ENCODE results near the gene TRIB2.

The TRIB2 gene

DNA sequence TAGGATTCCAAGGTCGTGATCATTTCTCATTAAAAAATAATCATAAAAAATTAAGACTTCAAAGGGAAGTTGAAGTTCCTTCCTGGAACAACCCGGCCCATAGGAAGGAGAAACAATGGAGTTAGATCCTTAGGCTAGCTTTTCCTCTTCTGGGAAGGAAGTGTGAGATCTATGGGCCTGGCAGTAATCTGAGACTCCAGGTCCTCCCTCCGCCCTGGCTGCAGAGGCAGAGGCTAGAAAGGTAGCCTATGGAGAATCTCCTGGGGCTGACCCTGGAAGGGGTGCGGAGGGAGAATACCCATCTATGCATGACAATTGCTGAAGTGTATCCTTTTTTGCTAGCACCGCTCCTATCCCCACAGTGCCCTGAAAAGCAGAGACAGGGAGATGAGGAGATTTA, 37.9 kb downstream of the TRIB2 start:
- no peak for DNase-seq

- no peak for DNase-seq
Observed at GRCh38 chr2:12755384-12755783, 38.6 kb downstream of the TRIB2 start.

GRCh38 chr2:12759248-12759647, 42.5 kb downstream of the TRIB2 start:
- DNase-seq: no peak

DNA sequence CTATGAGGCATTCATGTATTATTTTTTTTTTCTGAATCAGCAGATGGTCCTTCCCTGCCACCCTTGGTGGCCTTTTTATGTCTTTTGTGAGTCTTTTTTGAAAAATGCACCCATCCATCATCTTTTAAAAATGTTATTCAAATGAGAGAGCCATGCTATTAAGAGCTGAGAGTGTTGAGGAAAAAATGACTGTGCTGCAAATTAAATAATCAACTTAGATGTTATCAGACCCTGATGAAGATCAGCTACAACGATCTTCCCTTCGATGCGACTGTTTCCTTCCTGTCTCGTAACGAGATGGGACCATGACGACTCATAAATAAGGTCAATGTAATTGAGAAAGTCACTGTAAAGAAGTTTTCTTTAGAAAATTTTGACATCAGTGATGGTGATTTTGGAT, 44.4 kb downstream of the TRIB2 start:
- DNase-seq: no peak

- no peak for DNase-seq
Observed at GRCh38 chr2:12762337-12762736, 45.6 kb downstream of the TRIB2 start.

GRCh38 chr2:12762976-12763375, 46.2 kb downstream of the TRIB2 start:
- no peak for DNase-seq

- DNase-seq: no peak
Observed at GRCh38 chr2:12763486-12763885, 46.8 kb downstream of the TRIB2 start.

DNA sequence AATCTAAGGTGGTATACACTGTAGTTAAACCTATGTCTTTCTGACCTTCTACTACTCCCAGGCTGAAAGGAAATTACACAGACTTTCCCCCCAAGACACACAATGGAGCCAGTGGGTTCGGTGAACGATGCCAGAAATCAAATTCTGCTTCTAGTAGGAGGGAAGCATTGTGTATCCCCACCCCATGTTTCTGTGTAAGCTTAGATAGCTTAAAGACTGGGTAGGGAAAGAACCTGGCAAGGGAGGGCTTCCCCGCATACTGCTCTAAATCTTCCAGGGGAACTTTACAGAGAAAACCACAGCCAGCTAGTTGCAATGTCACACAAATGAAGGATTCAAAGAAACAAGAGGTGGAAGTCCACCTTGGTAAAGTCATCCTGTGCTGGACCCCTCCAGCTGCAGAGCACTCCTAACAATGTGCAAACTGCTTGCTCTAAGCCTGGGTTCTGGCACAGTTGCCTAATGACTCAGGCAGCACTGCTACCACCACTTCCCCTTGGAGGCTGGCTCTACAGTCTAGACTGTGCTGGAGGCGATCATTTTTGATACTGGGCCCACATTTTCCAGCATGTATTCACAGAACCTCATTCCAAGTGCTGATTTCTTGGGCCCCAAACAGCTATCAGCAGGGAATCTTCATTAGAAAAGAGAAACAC, 47.5 kb downstream of the TRIB2 start:
- no peak for DNase-seq

- no peak for DNase-seq
Observed at GRCh38 chr2:12764849-12765605, 48.3 kb downstream of the TRIB2 start.

DNA sequence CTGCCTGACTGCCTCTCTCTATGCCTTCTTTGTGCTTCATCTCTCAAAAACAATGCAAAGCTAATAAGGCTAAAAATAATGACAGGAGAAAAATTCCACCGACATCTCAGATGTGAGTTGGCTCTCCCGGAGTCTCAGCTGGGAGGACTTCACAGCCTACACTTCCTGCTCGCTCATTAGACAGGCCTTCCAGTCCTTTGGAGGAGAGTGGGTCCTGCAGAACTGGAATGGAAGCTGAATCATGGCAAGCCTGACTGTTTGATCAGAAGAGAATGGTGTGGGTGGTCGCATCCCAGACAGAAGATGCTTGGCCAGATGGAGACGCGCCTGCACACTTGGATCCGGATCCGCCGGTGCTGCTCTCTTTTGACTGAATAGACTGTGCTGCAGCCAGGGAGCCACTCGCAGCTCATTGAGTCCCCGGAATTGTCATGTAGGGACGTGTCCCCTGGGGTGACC, 49.7 kb downstream of the TRIB2 start:
- DNase-seq: no peak

- no peak for DNase-seq
Observed at GRCh38 chr2:12767541-12767940, 50.8 kb downstream of the TRIB2 start.

DNA sequence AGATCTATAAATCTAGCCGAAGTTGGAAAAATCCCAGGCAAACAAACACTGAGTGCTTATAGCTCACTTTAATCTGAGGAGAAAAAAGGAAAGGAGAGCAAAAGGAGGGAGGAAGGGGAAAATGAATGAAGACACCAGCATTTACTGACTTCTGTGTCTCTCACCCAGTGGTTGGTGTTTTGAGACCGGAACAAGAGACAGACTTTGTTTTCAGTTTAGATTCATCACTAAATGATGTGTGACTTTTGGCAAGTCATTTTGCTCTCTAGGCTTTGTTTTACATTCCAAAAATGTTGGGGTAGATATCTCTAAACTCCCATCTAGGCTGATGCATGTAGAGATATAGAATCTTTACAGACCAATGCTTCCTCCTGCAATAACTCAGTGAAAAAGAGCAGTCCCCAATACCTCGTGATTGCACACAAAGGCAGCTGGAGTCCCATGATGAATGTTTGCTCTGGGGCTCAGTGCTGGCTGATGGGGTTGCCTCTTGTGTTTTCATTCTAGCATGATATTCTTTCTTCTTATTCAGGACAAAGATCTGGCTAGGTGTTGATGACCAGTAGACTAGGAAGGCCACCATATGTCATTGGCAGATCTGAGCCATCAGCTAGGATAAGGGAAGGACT, 51.4 kb downstream of the TRIB2 start:
- DNase-seq: no peak

GRCh38 chr2:12769492-12770105, 52.9 kb downstream of the TRIB2 start:
- no peak for DNase-seq

- DNase-seq: no peak
Observed at GRCh38 chr2:12770300-12770968, 53.7 kb downstream of the TRIB2 start.

GRCh38 chr2:12771154-12771553, 54.4 kb downstream of the TRIB2 start:
- no peak for DNase-seq

DNA sequence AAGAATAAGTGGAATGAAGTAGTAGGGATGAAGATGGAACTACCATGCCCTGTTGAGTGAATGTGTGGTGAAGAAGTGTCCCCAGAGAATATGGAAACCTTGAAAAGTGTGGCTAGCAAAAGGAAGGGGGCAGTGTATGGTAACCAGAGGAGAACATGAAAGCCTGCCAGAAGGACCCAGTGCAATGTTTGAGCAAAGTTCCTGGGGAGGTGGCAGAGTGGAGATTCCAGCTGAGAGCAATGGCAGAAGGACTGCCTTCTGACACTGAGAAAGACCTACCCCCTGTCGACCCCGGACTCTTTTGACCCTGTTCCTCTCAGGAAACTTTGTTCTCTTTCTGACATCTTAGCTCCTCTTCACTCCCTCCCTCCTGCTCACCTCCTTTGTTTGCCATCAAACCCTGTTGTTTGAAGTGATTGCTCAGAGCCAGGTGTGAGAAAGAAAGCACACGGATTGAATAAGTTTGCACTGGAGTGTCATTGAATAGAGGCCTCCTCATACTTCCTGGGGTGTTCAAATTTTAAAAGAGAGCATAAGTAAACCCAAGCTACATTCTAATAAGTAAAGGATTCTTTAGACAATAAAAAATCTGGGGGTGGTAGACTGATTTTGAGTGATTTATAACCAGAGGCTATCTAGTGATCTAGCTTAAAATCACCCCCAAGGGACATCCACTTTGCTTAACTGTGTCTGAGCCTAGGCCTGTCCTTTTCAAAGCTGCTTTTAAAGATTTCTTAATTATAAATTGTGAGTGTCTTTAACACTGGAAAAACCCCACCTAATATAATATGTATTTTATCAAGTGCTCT, 57.1 kb downstream of the TRIB2 start:
- DNase-seq: no peak

- DNase-seq: no peak
Observed at GRCh38 chr2:12774395-12774727, 57.6 kb downstream of the TRIB2 start.

GRCh38 chr2:12776521-12776961, 59.8 kb downstream of the TRIB2 start:
- no peak for DNase-seq

DNA sequence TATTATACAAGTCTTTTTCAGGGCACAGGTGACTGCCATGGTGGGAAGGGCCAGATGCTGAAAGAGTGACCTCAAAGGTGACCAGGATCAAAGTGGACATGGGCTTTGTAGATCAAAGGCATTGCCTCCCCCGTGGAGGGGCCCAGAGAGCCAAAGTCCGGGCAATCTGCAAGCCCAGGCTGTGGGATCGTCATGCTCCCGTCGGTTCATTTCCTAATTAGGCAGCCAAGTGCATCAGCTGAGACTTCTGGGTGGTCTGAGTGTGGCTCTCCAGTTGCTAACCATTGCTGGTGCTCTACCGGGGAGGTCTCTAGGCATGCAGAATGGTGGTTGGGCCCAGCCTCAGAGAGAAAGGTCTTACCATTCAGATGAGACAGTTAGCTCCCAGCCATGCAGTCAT, 61.6 kb downstream of the TRIB2 start:
- DNase-seq: no peak

DNA sequence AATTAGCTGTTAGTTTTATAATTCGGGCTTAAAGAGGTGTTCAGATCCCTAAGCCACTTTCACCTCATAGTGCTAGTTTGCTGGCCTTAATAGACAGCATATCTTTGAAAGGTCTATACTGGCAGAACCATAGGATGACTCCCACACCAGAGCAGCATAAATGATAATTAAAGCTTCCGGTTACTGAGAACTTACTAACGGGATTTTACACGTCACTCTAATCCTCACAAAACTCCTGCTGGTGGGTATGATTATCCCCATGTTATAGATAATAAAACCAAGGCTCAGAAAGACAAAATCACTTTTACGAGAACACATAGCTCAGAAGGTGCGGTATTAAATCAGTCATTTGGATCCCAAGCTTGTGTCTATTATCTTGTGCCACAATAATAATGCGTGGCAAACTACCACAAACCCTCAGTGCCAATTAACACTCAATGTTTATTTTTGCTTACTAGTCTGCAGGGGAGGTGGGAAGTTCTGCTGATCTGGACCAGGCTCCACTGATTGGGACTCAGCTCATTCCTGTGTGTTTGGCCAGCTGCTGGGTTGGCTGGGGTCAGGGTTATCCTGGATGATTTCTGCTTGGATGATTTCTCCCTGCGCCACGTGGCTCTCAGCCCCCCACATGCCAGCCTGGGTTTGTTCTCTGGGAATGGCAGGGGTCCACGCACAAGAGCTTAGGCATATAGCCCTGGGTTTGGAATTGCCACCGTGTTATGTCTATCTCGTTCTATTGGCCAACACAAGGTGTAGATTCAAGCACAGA, 62.3 kb downstream of the TRIB2 start:
- DNase-seq: no peak

DNA sequence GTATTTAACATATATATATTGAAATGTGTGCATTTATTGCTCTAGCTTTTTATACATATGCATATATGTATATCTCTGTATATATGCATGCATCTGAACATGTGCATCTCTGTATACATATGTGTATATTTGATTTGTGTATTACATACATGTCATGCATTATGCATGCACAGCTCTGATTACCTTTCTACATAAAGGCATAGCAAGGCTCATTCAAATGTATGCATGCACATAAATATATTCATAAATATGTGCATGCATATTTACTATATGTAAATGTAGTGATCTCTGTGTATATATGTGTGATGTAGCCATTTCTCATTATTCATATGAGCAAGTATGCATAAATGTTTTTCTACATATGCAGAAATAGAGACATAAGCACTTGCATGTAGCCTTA, 64.6 kb downstream of the TRIB2 start:
- DNase-seq: no peak

Data from activated CD4-positive, alpha-beta T cell treated with anti-CD3 and anti-CD28 coated beads for 1 hour (primary cell).